IMR-90 (cell line): ENCODE results near the gene EXOC6B. TPM values are rescaled to one million over a fixed set of nuclear protein-coding genes. Genes with fewer than 3 reads are reported as not detected.
A peak's percentile ranks its signal among the peaks of the same experiment; 100 is the strongest.

Experiments
- ATAC-seq: fragments of 200-7000 bp; cut with Tn5 transposase; 2 replicates; pipeline ENCODE4 v1.9.1; 2020; ENCODE audit warnings: low read depth, mild to moderate bottlenecking, moderate library complexity
- BruUV-seq: library from RNA; stranded (reverse); fragments of 400-500 nt; replicated peaks from 2 replicates; lab custom pipeline; 2021; lab: Mats Ljungman, UMichigan
- CTCF ChIA-PET: fragments of 300-600 bp; formaldehyde crosslinking; extraction: SDS; loops from one replicate; lab custom pipeline; 2021; ENCODE audit warnings: antibody characterized with exemption; lab: Yijun Ruan, JAX
- POLR2A ChIA-PET: fragments of 300-600 bp; sonication (Branson Sonifier 250); formaldehyde crosslinking; loops from one replicate; lab custom pipeline; 2022; ENCODE audit warnings: antibody characterized with exemption; ENCODE audit not compliant: unreplicated experiment; lab: Charles Lee
- DNase-seq: peaks from one replicate; pipeline ENCODE4 v3.0.0; 2013
- H2AFZ ChIP-seq: replicated peaks from 2 replicates; pipeline ENCODE3; 2013; ENCODE audit warnings: low read length, mild to moderate bottlenecking; ENCODE audit not compliant: poor library complexity
- H2AK5ac ChIP-seq: 2 replicates; pipeline ENCODE4 v1.6.1; 2013; ENCODE audit warnings: low read depth, low read length, inconsistent platforms
- H2AK9ac ChIP-seq: replicated peaks from 2 replicates; pipeline ENCODE3; 2013; ENCODE audit warnings: mild to moderate bottlenecking, low read depth, low read length, moderate library complexity; ENCODE audit not compliant: poor library complexity
- H2BK120ac ChIP-seq: 2 replicates; pipeline ENCODE4 v1.6.1; 2013; ENCODE audit warnings: low read depth, low read length, inconsistent platforms
- H2BK15ac ChIP-seq: 3 replicates; pipeline ENCODE4 v1.6.1; 2013; ENCODE audit warnings: low read depth, low read length, inconsistent platforms
- H2BK20ac ChIP-seq: 2 replicates; pipeline ENCODE4 v1.6.1; 2013; ENCODE audit warnings: low read depth, mild to moderate bottlenecking, inconsistent platforms, low read length, moderate library complexity
- H2BK5ac ChIP-seq: 2 replicates; pipeline ENCODE4 v1.6.1; 2013; ENCODE audit warnings: mild to moderate bottlenecking, low read depth, low read length, inconsistent platforms; ENCODE audit not compliant: poor library complexity, severe bottlenecking
- H3K14ac ChIP-seq: replicated peaks from 2 replicates; pipeline ENCODE4 v1.6.1; 2013; ENCODE audit warnings: low read depth, low read length, inconsistent platforms
- H3K18ac ChIP-seq: 2 replicates; pipeline ENCODE4 v1.6.1; 2013; ENCODE audit warnings: low read depth, low read length, control low read depth
- H3K23ac ChIP-seq: 2 replicates; pipeline ENCODE4 v1.6.1; 2013; ENCODE audit warnings: low read depth, low read length, inconsistent platforms
- H3K27ac ChIP-seq: 2 replicates; pipeline ENCODE4 v1.5.1; 2013; ENCODE audit warnings: mild to moderate bottlenecking, control low read depth, low read length; ENCODE audit not compliant: insufficient read depth
- H3K27me3 ChIP-seq: 2 replicates; pipeline ENCODE4 v1.6.1; 2013; ENCODE audit warnings: low read length; ENCODE audit not compliant: control insufficient read depth, insufficient read depth
- H3K36me3 ChIP-seq: 2 replicates; pipeline ENCODE4 v1.6.1; 2013; ENCODE audit warnings: low read length, mixed read lengths; ENCODE audit not compliant: control insufficient read depth, insufficient read depth
- H3K4ac ChIP-seq: 2 replicates; pipeline ENCODE4 v1.6.1; 2013; ENCODE audit warnings: low read depth, low read length, inconsistent platforms
- H3K4me1 ChIP-seq: 2 replicates; pipeline ENCODE4 v1.6.1; 2013; ENCODE audit warnings: low read length, mixed read lengths; ENCODE audit not compliant: control insufficient read depth, insufficient read depth
- H3K4me2 ChIP-seq: 2 replicates; pipeline ENCODE4 v1.6.1; 2013; ENCODE audit warnings: low read depth, mild to moderate bottlenecking, control low read depth, low read length, moderate library complexity
- H3K4me3 ChIP-seq: 2 replicates; pipeline ENCODE4 v1.5.1; 2013; ENCODE audit warnings: low read depth, mild to moderate bottlenecking, control low read depth, low read length, moderate library complexity; ENCODE audit not compliant: insufficient read depth
- H3K56ac ChIP-seq: 2 replicates; pipeline ENCODE4 v1.6.1; 2013; ENCODE audit warnings: low read length, inconsistent platforms; ENCODE audit not compliant: insufficient read depth; ENCODE audit errors: extremely low read depth
- H3K79me1 ChIP-seq, 2 experiments: 2 replicates each; pipeline ENCODE4 v1.6.1; 2013; ENCODE audit warnings: low read length in 2 of 2, inconsistent platforms in 1 of 2, low read depth in 1 of 2
- H3K9ac ChIP-seq: 2 replicates; pipeline ENCODE4 v1.6.1; 2013; ENCODE audit warnings: low read depth, low read length, control low read depth
- H3K9me1 ChIP-seq: 2 replicates; pipeline ENCODE4 v1.6.1; 2013; ENCODE audit warnings: low read length, inconsistent platforms; ENCODE audit not compliant: insufficient read depth
- H3K9me3 ChIP-seq: 2 replicates; pipeline ENCODE4 v1.6.1; 2013; ENCODE audit warnings: low read length; ENCODE audit not compliant: control insufficient read depth, insufficient read depth
- H4K20me1 ChIP-seq: 2 replicates; pipeline ENCODE4 v1.6.1; 2013; ENCODE audit warnings: low read length, inconsistent platforms; ENCODE audit not compliant: insufficient read depth
- H4K5ac ChIP-seq: 2 replicates; pipeline ENCODE4 v1.6.1; 2013; ENCODE audit warnings: mild to moderate bottlenecking, low read depth, low read length, control low read depth
- H4K8ac ChIP-seq, 2 experiments: 2 replicates each; pipeline ENCODE4 v1.6.1; 2013; ENCODE audit warnings: low read depth in 2 of 2, low read length in 2 of 2, control low read depth in 1 of 2, inconsistent platforms in 1 of 2
- H4K91ac ChIP-seq: 2 replicates; pipeline ENCODE4 v1.6.1; 2013; ENCODE audit warnings: low read depth, low read length, inconsistent platforms; ENCODE audit not compliant: insufficient read depth
- CEBPB ChIP-seq: IDR thresholded peaks from 2 replicates; pipeline ENCODE4 v1.6.1; 2012; ENCODE audit warnings: low read depth, low read length, improper control_type of control experiment
- MAZ ChIP-seq: IDR thresholded peaks from 2 replicates; pipeline ENCODE4 v1.6.1; 2012; ENCODE audit warnings: low read depth, mild to moderate bottlenecking, low read length, improper control_type of control experiment, moderate library complexity, borderline replicate concordance
- WGBS, 2 experiments: methylation state at CpG; one replicate each; pipeline versions ENCODE4 v1.1.5 to v1.1.7; 2013; ENCODE audit warnings: missing lambda C conversion rate in 2 of 2; ENCODE audit not compliant: insufficient read length in 1 of 2; ENCODE audit errors: extremely low coverage in 2 of 2; 5-methylcytosine and 5-hydroxymethylcytosine counted together
- dilution Hi-C: fragments of 300-500 bp; cut with HindIII; formaldehyde crosslinking; loops from one replicate; pipeline ENCODE4 v1.14.3; 2018; ENCODE audit warnings: low sequenced_read_pairs; ENCODE audit not compliant: unreplicated experiment
- in situ Hi-C: fragments of 300-500 bp; cut with MboI; formaldehyde crosslinking; loops from 3 replicates; pipeline ENCODE4 v1.14.3; 2019; ENCODE audit warnings: low sequenced_read_pairs, inconsistent platforms, mixed read lengths
- intact Hi-C: fragments of 100-400 bp; cut with micrococcal nuclease; formaldehyde crosslinking; loops from 2 replicates; pipeline ENCODE4 v1.10.0; 2022
- polyA plus RNA-seq, 3 experiments: library from polyadenylated mRNA; depleted of rRNA; stranded (reverse); fragments of >200 nt; gene quantifications; 2 replicates each; pipeline ENCODE4 v1.2.3, GENCODE V29; 2012; ENCODE audit warnings: low replicate concordance in 1 of 3
- total RNA-seq: library from RNA; depleted of rRNA; stranded (reverse); fragments of >200 nt; gene quantifications from 2 replicates; pipeline ENCODE4 v1.2.3, GENCODE V29; 2012

EXOC6B gene
- total and polyA plus RNA-seq, 2 of the 4 experiments (the other 2 are of a cell fraction): 10.2 to 29.4 TPM

DNA sequence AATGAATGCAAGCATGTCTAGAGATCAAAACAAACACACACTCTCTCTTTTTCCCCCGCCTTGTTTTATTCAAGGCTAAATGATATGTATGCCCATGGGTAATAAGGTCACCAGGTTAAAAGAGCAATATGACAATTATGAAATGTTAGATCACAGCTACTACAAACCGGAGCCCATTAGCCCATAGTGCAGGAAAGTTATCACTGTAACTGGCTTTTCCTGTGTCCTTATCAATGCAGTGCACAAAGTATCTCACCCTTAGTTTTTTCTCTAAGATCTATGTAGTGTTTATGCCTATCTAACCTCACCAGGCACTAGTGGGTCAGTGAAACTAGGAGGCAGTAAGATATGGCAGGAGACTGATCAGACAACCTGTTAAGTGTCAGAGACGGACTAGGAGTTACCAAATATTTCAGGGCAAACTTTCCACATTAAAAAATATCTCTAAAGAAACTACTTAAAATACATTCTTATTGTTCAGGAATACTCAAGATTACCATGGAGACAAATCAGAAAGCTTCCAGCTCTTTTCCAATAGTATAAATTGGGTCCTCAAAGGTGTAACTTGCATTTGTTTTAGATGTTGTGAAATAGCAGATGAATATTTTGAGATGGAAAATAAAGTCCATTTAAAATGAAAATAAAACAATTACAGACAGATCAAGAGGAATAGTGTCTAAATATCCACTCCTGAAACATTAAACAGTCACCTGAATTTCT, 282.2 kb downstream of the EXOC6B start:
- Histone ChIP-seq H3K79me1 (no peaks in the 10 kb centered on the region), H4K20me1 (no peaks in the 10 kb centered on the region), H3K4ac (no peak overlapping the region), H4K91ac (no peak overlapping the region), H2BK5ac (no peak overlapping the region), H3K23ac (no peak overlapping the region), H2BK15ac (no peak overlapping the region), H3K18ac (no peak overlapping the region), H3K27me3 (no peaks in the 10 kb centered on the region), H3K4me3 (no peak overlapping the region), H3K4me1 (peaks cover 2% of the 10 kb centered on the region; the same call in 1 of the 2 replicates), H3K9me1 (0 out of 2 replicates have a peak, but pooled peaks cover 2% of the 10 kb centered on the region), H3K4me2 (no peak overlapping the region), H3K56ac (no peak overlapping the region), H3K36me3 (no peaks in the 10 kb centered on the region), H2AK9ac (no peak overlapping the region), H2AK5ac (no peak overlapping the region), H2BK20ac (no peak overlapping the region), H4K5ac (no peak overlapping the region), H3K9ac (no peak overlapping the region), H3K14ac (no peak overlapping the region), H2BK120ac (no peak overlapping the region), H3K27ac (no peak overlapping the region), H2AFZ (no peak overlapping the region), H3K9me3 (no peaks in the 10 kb centered on the region), H4K8ac (no peak overlapping the region)
- DNase-seq: no peak
- ATAC-seq: no peak
- BruUV-seq: no TSS peak
- no peak for TF ChIP-seq MAZ
- TF ChIP-seq CEBPB: peak; percentile 27; the same call in 1 of the 2 replicates
- ChIA-PET POLR2A (no interaction called here), CTCF (no interaction called here)
- intact Hi-C loops: no loop called here
- dilution Hi-C loops: no loop called here
- WGBS, 2 experiments: no CpG with 5 or more reads among the region's 3 CpGs
- in situ Hi-C loops: no loop called here
